AG04450 (cell line): ENCODE data around the gene ROBO1. TPM values are rescaled to one million over a fixed set of nuclear protein-coding genes. Genes with fewer than 3 reads are reported as not detected.

Experiments used
- CTCF ChIA-PET: fragments of 300-600, 350-600 bp; formaldehyde crosslinking; extraction: SDS; loops from one replicate; lab custom pipeline; 2022; ENCODE audit warnings: antibody characterized with exemption, inconsistent platforms; lab: Charles Lee
- POLR2A ChIA-PET: fragments of 350-600 bp; formaldehyde crosslinking; extraction: SDS; loops from one replicate; lab custom pipeline; 2021; ENCODE audit warnings: antibody characterized with exemption, inconsistent platforms; lab: Yijun Ruan, JAX
- DNase-seq: peaks from one replicate; pipeline ENCODE4 v3.0.0-alpha.2; 2011; ENCODE audit warnings: low read depth, low spot score
- H3K27ac ChIP-seq: one replicate; pipeline ENCODE4 v1.5.1; 2012; ENCODE audit warnings: low read depth, low read length, control low read depth
- H3K27me3 ChIP-seq: one replicate; pipeline ENCODE4 v1.6.0; 2012; ENCODE audit warnings: low read length; ENCODE audit not compliant: control insufficient read depth, insufficient read depth
- H3K4me3 ChIP-seq: 2 replicates; pipeline ENCODE4 v1.5.1; 2011; ENCODE audit warnings: mild to moderate bottlenecking, low read depth, low read length, control low read depth
- H3K9me3 ChIP-seq: 2 replicates; pipeline ENCODE4 v1.5.1; 2012; ENCODE audit warnings: low read length; ENCODE audit not compliant: control insufficient read depth, insufficient read depth
- CTCF ChIP-seq: IDR thresholded peaks from 2 replicates; pipeline ENCODE4 v1.5.1; 2011; ENCODE audit warnings: low read depth, low read length, control low read depth, inconsistent platforms
- polyA plus RNA-seq: library from polyadenylated mRNA; depleted of rRNA; stranded (reverse); fragments of >200 nt; gene quantifications from 2 replicates; pipeline ENCODE4 v1.2.3, GENCODE V29; 2011

The ROBO1 gene
- polyA plus RNA-seq, 1 experiment: 66.0 TPM

- ChIA-PET POLR2A (no interaction called here), CTCF (interaction anchor here (1.1 kb wide), 1 partner anchor 27 kb away, joined by 3 read pairs; no protein-coding TSS in a partner anchor)
- no peaks in the 10 kb centered on the region for H3K27me3 ChIP-seq
- TF ChIP-seq CTCF: no peak
- H3K9me3 ChIP-seq: no peaks in the 10 kb centered on the region
- H3K27ac ChIP-seq: no peak overlapping the region
- DNase-seq: no peak
- H3K4me3 ChIP-seq: no peak overlapping the region
These were observed 30.3 kb downstream of the ROBO1 start for GRCh38 chr3:79737530-79737929.

GRCh38 chr3:79729096-79729495 lies 38.7 kb downstream of the ROBO1 start:
- POLR2A ChIA-PET: no interaction called here
- no peak overlapping the region for H3K4me3 ChIP-seq
- CTCF ChIA-PET: no interaction called here
- no peak for DNase-seq
- H3K27me3 ChIP-seq: no peaks in the 10 kb centered on the region
- H3K9me3 ChIP-seq: no peaks in the 10 kb centered on the region
- TF ChIP-seq CTCF: no peak
- H3K27ac ChIP-seq: no peak overlapping the region

- TF ChIP-seq CTCF: no peak
- H3K9me3 ChIP-seq: no peaks in the 10 kb centered on the region
- no peaks in the 10 kb centered on the region for H3K27me3 ChIP-seq
- ChIA-PET CTCF (no interaction called here), POLR2A (no interaction called here)
- H3K27ac ChIP-seq: no peak overlapping the region
- no peak overlapping the region for H3K4me3 ChIP-seq
- no peak for DNase-seq
These were observed 41.0 kb downstream of the ROBO1 start for GRCh38 chr3:79726786-79727185.

GRCh38 chr3:79724206-79724605 lies 43.6 kb downstream of the ROBO1 start:
- no peaks in the 10 kb centered on the region for H3K9me3 ChIP-seq

GRCh38 chr3:79690072-79690471 lies 77.7 kb downstream of the ROBO1 start:
- TF ChIP-seq CTCF: no peak
- no peak overlapping the region for H3K4me3 ChIP-seq
- CTCF ChIA-PET: no interaction called here
- POLR2A ChIA-PET: no interaction called here
- no peaks in the 10 kb centered on the region for H3K27me3 ChIP-seq
- no peak overlapping the region for H3K27ac ChIP-seq
- no peaks in the 10 kb centered on the region for H3K9me3 ChIP-seq
- DNase-seq: no peak

More at GRCh38 chr3:79724206-79724605, 43.6 kb downstream of the ROBO1 start:
- TF ChIP-seq CTCF: no peak
- H3K4me3 ChIP-seq: no peak overlapping the region
- no peak for DNase-seq
- ChIA-PET CTCF (no interaction called here), POLR2A (interaction anchor here (0.8 kb wide), 1 partner anchor 963 kb away, joined by 4 read pairs; no protein-coding TSS in a partner anchor)
- H3K27me3 ChIP-seq: no peaks in the 10 kb centered on the region
- no peak overlapping the region for H3K27ac ChIP-seq
